Right lung (tissue), 5 donors: ENCODE data around the gene CD55. TPM values are rescaled to one million over a fixed set of nuclear protein-coding genes. Genes with fewer than 3 reads are reported as not detected.

Experiments
- polyA plus RNA-seq, 5 donors: library from polyadenylated mRNA; unstranded; fragments of 120-200 nt; gene quantifications; one replicate each; pipeline versions ENCODE4 v1.2.1 to v1.2.3, GENCODE V29; 2013; ENCODE audit warnings: inconsistent platforms in 1 of 5, low replicate concordance in 1 of 5; ENCODE audit not compliant: insufficient read length in 5 of 5, insufficient read depth in 1 of 5

CD55 gene
- polyA plus RNA-seq, 5 donors = 49.4 to 96.5 (median 63.6) TPM

Other genes starting within 250 kb of the CD55 start
- under 1 TPM; 0.46 to 0.86 (median 0.64) TPM for gene C4BPB, start 232.8 kb upstream of the CD55 start, polyA plus RNA-seq
- gene C4BPA, start 217.4 kb upstream of the CD55 start, polyA plus RNA-seq = 1 to 10 TPM in 1 of 5 donors, under 1 TPM in 4; 0.24 to 6.1 (median 0.42) TPM
- gene CR2, start 132.7 kb downstream of the CD55 start, polyA plus RNA-seq = under 1 TPM; 0.12 to 0.40 (median 0.19) TPM
- under 1 TPM; 0.42 to 0.84 (median 0.73) TPM for gene CR1, start 174.5 kb downstream of the CD55 start, polyA plus RNA-seq